IMR-90 (cell line): ENCODE results near the gene GRK5.

Experiments used
- CHD1 ChIP-seq: IDR thresholded peaks from 2 replicates; pipeline ENCODE4 v1.6.1; 2012; ENCODE audit warnings: low read depth, low read length, improper control_type of control experiment
- CTCF ChIP-seq: conservative IDR thresholded peaks from 2 replicates; pipeline ENCODE4 v1.5.1; 2012; ENCODE audit warnings: mild to moderate bottlenecking, low read depth, low read length, improper control_type of control experiment
- FOS ChIP-seq: fragments of 150-350 bp; IDR thresholded peaks from 2 replicates; pipeline ENCODE4 v1.6.1; 2016; ENCODE audit warnings: low read depth, low read length
- MAFK ChIP-seq: IDR thresholded peaks from 2 replicates; pipeline ENCODE4 v1.6.1; 2012; ENCODE audit warnings: low read depth, low read length, improper control_type of control experiment
- MAZ ChIP-seq: IDR thresholded peaks from 2 replicates; pipeline ENCODE4 v1.6.1; 2012; ENCODE audit warnings: low read depth, mild to moderate bottlenecking, low read length, improper control_type of control experiment, moderate library complexity, borderline replicate concordance
- POLR2A ChIP-seq: IDR thresholded peaks from 2 replicates; pipeline ENCODE4 v1.6.1; 2012; ENCODE audit warnings: mild to moderate bottlenecking, low read depth, low read length
- RAD21 ChIP-seq: IDR thresholded peaks from 2 replicates; pipeline ENCODE4 v1.6.1; 2012; ENCODE audit warnings: low read length, improper control_type of control experiment
- RFX5 ChIP-seq: IDR thresholded peaks from 2 replicates; pipeline ENCODE4 v1.8.0; 2012; ENCODE audit warnings: low read depth, mild to moderate bottlenecking, low read length, moderate library complexity
- SMC3 ChIP-seq: fragments of 150-350 bp; IDR thresholded peaks from 2 replicates; pipeline ENCODE4 v1.6.1; 2016; ENCODE audit warnings: low read depth, mild to moderate bottlenecking, antibody characterized with exemption, low read length, moderate library complexity

GRCh38 chr10:119336599-119336998, 129.2 kb downstream of the GRK5 start:
- TF ChIP-seq CTCF (no peak), POLR2A (no peak), SMC3 (no peak), MAFK (no peak), RFX5 (no peak), CHD1 (no peak), RAD21 (no peak), FOS (no peak), MAZ (no peak)
